Hepatic stellate cell (primary cell): ENCODE results near the gene KRTAP10-2.

Source experiments
- DNase-seq: peaks from one replicate; pipeline ENCODE4 v3.0.0; 2011; ENCODE audit warnings: low spot score

KRTAP10-2 gene

DNA sequence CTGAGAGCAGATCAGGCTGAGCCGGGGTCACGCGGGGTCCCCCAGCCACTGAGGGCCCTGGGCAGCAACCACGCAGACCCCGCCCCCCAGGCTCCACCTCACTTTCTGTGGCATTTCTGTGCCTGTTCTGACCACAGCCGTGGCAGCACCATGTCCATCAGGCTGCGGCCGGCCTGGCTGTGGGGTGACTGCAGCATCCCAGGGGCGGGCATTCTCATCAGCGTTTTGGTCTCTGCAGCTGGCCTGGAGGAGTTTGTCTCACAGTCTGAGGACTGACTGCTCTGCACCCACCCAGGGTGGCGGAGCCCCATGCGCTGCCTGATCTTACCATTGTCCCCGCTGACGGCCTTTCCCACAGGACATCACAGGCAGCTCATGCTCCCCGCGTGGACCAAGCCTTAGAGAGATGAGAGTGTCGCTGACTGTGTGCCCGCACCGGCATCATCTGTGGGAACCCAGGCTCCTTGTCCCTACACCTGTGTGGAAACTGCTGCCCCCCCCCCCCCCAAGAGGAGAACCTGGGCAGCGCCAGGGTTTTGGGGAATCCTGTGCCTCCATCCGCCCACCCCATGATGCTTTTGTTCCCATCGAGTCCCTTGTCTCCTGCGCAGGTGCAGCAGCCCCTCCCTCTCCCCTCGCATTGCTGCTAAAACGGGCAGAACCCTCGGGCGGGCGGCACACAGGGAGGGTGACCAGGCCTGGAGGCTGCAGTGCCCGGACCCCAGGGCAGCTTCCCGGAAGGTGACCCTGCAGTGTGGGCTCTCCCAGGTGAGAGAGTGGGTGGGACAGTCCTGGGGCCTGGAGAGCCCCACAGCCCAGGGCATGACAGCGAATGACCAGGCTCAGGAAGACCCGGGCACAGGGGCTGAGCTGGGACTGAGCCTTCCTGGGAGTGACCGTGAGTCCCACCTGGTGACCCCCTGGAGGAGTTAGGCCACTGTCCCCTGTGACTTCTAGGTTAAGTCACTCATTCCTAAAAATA is 13.1 kb downstream of the KRTAP10-2 start:
- DNase-seq: no peak

DNA sequence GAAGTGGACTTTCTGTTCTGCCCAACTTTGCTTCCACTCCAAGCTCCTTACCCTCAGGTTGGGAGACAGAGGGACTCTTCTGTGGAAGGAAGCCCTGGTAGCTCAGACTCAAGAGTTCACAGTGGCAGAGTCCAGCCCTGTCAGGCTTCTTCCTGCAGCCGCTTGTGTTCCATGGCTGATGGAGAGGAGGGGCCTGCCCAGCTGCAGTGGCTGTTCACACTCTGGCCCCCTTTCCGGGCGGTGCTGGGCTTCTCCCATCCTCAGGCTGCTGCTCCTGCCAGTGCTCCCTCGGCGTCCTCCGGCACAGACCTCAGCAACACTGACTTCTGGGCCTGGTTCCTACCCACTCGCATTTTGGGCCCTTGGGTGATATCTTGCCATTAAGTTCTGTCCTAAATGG is 15.3 kb downstream of the KRTAP10-2 start:
- no peak for DNase-seq

DNA sequence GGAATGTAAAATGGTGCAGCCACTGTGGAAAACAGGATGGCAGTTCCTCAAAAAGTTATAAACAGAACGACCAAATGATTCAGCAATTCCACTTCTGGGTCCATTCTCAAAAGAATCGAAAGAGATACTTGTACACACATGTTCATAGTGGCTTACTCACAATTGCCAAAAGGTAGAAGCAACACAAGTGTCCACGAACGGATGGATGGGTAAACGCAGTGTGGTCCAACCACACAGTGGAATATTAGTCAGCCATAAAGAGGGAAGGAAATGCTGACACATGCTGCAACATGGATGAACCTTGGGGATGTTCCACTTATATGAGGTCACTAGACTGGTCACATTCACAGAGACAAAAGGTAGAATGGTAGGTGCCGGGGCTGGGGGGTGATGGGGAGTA is 16.6 kb downstream of the KRTAP10-2 start:
- no peak for DNase-seq

DNA sequence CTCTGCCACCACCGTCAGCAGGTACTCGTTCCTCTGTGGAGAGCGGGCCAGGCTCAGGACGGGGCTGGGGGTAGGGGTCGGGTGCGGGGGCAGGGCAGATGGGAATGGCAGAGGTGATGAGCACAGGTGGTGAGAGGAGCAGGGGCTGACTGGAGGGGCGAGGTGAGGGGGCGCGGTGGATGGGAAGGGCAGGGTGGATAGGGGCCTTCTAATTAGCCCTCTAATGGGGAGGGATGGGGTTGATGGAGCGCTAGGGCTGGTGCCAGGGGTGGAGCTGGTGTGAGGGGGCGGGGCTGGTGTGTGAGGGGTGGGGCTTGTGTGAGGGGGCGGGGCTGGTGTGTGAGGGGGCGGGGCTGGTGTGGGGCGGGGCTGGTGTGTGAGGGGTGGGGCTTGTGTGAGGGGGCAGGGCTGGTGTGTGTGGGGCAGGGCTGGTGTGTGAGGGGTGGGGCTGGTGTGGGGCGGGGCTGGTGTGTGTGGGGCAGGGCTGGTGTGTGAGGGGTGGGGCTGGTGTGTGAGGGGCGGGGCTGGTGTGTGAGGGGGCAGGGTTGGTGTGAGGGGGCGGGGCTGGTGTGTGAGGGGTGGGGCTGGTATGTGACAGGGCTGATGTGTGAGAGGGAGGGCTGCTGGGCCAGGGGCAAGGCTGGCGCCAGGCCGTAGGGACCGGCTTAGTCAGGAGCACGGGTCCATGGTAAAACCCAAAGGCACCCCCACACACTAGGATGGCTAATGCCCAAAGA is 17.2 kb downstream of the KRTAP10-2 start:
- DNase-seq: no peak

DNA sequence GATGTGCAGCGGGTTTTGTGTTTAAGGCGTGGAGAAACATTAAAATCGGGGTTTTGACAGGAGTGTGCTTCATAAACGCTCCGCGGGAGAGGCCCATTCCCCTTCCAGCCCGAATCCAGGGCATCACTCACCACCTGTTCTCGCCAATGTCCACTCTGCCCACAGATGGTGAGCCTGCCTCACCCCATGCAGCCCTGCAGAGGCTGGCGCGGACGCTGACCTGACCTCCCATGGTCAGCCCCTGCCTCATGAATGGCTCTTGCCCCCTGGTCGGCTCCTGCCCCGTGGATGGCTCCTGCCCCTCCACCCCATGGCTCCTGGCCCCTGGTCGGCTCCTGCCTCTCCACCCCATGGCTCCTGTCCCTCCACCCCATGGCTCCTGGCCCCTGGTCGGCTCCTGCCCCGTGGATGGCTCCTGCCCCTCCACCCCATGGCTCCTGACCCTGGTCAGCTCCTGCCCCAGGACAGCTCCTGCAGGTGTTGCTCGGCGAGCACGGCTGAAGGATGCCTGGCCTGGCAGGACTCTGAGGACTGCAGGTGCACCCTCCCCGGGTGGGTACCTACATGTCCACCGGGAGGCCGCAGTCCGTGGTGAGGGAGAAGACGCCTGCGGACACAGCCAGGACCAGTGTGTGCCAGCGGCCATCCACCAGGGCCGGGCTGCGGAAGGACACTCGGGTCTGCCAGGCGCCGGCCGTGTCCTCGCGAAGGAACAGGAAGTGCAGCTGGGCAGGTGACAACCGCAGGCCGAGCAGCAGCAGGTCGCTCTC is 18.0 kb downstream of the KRTAP10-2 start:
- no peak for DNase-seq

DNA sequence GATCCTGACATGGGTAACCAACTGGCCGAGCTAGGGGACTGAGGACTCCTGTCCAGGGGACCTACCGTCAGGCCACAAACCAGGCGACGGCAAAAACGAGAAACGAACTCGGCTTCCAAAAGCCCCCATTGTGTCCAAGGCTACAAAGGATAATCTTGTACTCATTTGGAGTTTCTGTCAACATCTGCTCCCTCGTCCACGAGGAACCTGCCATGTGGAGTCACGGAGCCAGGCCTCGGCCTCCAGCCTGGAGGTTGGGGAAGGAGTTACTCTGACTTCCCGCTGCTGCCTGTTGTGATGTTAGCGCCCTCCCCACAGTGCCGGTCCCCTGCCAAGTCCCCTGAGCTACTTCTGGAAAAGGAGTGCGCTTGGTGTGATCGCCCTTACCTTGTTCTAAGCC is 18.6 kb downstream of the KRTAP10-2 start:
- no peak for DNase-seq

DNA sequence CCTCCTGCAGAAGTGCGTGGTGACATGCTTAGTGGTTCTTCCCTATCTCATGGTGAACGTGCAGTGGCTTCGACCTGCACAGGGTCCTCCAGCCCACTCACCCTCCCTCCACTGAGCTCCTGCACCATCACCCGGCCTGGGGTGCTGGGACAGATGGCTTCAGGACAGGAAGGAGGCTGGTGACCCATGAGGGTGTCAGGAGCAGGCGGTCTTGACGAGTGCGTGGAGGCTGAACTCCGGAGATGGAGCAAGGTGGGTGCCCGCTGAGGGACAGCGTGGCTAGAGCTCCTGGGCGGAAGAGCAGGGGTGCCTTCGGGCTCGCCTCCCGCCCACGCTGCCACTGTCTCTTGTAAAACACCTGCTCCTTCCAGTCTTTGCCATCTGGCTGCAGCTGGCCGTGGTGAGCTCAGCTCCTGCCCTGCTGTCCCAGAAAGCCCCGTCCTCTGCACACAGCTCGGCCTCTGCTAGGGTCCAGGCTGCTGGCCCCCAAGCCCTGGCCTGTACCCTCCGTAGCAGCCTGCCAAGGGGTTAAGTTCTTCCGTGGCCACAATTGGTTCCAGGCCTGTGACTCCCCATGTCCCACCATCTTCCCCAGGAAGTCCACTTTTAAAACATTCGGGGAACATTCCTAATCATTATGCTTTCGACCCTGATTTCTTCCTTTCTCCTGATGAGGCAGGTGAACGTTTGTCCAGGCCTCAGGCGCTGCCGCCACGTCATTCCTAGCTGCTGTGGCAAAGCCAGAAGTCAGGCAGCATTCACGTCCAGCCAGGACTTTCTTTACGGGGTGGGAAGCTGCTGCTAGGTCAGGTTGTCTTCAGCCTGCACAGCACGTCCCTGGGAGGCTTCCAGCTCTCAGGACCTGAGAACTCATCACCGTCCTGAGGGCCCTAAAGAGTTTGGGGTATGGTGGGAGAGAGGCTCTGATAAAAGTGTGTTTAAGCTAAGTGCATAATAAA is 19.4 kb downstream of the KRTAP10-2 start:
- DNase-seq: no peak

DNA sequence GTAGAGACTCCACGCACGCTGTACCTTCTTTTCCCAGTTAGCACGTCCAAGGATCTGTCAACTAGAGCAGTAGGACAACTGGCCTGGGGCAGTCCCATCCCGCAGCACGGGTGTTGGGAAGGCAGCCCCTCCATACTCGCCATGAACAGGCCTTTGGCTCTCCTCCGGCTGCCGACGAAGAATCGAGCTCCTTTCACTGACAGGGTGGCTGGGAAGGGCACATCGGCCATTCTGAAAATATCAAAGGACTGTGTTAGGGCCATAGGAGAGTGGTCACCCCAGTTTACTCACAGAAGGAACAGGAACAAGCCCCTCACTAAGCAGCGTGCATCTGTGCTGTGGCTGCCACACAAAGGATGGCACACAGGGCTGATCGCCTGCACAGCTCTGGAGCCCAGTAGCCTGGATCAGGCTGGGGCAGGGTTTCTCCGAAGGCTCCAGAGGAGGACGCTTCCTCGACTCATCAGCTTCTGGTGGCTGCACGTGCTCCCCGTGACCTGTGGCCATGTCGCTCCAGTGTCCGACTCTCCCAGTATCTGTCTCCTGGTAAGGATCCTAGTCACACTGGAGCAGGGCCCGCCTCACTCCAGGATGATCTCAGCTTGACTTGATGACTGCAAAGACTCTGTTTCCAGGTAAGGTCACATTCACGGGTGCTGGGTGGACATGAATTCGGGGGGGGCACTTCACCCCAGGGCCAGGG is 20.3 kb downstream of the KRTAP10-2 start:
- DNase-seq: no peak

DNA sequence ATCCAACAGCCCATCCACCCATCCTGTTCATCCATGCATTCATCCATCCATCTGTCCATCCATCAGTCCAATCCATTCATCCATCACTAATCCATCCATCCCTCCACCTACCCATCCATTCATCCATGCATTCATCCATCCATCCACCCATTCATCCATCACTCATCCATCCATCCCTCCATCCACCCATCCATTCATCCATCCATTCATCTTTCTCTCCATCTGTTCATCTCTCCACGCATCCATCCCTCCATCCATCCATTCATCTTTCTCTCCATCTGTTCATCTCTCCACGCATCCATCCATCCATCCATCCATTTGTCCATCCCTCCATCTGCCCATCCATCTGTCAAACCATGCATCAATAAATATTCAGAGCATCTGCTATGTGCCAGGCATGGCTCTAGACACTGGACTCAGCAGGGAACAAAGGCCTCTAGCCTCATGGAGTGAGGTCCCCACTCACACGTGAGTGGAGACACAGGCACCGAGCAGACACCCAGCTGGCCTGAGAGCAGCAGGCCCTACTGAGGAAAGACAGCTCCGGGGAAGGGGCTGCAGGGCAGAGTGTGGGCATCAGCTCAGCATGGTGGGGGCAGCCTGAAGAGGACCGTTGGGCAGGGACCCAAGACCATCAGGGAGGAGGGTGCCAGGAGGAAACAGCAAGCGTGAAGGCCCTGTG is 20.9 kb downstream of the KRTAP10-2 start:
- no peak for DNase-seq

DNA sequence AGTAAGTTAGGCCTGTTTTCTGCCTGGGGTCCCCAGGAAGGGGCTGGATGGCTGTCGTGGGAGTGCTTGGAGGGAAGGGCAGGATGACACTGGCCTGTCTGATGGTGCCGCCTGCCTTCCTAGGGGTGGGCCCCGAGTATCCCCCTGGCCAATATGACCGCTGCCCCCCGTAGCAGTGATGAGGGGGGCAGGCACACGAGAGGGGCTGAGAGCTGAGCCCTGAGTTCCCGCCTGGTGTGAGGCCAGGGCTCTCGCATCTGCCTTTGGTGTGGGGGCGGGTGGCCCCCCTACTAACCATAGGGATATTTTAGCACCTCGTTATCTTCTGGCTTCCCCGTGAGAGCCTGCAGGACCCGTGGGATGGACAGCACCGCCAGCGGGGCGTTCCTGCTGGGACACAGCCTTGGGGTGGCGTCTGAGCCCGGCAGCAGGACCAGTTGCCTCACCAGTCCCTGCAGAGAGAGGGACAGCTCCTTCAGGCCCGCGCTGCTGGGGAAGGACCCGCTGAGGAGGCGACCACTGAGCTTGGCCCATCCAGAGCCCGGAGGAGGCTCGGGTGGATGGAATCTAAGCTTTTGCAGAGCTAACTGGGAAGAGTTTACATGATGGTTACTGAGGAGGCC is 21.7 kb downstream of the KRTAP10-2 start:
- DNase-seq: no peak

DNA sequence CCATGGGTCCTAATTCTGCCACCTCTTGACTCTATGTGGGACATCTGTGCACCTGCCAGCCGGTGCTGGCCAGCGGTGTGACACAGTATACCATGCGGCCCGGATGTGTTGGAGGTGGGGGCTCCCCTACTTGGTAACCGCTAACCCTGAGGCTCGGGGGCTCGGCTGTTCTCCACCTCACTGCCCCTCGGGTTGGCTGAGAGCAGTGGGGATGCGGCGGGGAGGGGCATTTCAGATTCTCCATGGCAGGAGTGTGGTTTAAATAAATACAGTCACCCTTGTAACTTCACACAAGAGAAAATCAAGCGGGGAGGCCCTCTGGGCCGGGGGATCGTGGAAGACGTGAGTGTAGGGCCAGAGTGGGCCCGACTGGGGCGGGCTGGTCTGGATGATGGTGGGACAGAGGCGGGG is 22.3 kb downstream of the KRTAP10-2 start:
- DNase-seq: no peak

DNA sequence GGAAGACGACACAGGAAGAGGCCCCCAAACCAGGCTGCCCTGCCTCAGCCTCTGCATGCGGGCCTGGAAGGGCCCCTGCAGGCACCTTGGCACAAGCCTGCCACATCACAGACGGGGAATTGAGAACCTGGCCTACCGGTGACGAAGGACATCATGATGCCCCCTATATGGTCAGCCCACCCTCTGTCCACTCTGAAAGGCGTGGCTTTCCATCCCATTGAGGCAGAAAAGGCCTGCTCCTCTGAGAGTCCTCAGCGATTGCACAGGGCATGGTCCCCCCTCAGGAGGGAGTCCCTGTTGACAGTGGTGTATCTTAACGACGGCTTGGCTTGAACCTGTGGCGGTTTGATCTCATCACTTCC is 22.7 kb downstream of the KRTAP10-2 start:
- no peak for DNase-seq

DNA sequence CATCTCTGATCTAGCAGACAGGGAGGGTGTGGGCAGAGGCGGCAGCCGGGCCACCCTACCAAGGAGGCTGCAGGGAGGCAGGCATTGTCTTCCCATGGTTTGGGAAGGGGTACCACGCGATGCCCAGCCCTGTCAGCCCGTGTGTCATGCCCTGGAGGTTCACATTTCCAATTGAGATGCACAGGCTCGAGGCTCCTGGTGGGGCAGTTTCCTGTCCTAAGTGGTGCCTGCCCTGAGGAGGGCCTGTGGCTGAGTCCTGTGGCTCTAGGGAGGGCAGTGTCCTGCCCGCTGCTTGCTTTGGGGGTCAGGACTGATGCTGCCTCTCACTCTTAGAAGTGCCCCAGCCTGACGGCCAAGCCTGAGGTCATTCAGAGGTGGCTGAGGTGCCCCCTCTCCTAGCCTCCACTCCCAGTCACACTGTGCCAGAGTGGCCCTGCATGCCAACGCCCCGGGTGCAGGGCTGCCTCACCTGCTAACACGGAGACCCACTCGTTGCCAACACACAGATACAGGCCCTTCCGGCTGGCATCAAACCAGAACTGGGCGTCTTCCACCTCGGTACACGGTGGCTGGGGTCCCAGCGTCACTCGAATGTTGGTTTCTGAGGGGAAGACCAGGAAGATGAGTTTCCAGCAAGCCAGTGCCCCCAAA is 23.2 kb downstream of the KRTAP10-2 start:
- DNase-seq: no peak

DNA sequence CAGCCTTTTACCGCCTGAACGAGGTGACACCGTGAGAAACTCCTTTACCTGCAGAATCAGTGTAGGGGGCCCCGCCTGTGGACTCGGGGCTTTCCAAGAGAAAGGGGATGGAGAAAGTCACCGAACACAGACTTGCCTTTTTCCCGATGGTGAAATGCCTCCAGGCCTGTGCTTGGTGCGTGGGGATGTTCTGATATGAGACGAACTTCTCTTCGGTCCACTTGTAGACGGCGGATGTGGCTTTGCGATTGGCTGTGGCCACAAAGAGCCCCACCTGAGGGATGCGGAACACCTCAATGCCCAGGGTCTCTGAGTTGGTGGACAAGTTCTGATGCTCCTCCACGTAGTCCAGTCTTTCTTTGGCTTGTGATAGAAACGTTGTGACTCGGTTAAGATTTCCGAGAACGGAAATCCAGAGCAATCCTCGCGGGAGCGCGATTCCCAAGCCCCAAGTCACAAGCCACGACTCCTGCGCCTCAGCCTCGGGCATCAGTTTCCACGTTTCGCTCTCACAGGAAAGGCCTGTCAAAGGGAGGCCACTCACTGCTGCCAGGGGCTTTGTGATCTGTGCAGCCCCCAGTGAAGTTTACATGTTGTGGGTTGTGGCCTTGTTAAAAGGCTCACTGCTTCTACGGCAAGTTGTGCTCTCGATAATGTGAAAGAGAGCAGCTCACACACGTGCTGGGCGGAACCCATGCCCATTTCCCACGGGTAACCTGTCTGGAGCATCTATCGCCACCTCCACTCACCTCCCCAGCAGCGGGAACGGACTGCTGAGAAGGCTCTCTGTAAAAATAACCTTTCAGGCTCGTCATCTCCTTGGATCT is 23.9 kb downstream of the KRTAP10-2 start:
- DNase-seq: no peak

DNA sequence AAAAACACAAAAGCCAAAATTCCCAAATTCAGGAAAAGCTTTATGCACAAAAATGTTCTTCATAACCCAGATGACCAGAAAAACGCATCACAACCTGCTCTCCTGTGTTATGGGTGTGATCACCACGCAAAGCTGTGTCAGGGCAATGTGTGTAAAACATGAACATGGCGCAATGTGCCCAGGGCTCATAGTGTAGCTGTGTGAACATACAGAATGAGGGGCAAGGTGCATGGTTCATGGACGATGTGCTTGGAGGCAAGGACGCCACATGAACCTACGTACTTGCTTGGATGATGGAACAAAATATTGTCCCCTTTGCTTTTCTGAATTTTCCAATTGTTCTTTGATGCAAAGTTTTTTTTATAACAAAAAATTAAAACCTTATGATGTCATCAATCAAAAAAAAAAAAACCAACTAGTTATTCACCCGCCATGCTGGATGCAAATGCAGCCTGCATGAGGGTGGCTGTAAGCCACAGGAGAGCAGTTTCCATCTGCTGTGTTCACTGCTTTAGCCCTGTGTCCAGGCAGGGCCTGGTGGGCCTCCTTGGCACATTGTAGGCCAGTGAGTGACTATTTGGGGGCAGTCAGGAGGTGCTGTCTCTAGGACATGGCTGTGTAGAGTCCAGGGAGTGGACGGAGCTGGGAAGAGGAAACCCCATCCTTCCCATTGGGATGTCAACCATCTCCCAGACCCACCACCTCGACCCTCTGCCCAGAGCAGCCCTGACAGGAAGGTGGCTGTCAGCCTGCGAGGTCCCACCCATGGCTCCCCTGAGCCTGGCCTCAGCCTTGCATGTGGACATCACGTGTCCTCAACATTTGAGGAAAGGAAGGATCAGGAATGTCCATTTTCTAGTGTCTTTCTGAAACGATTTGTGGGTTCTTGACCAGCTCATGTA is 25.0 kb downstream of the KRTAP10-2 start:
- no peak for DNase-seq

DNA sequence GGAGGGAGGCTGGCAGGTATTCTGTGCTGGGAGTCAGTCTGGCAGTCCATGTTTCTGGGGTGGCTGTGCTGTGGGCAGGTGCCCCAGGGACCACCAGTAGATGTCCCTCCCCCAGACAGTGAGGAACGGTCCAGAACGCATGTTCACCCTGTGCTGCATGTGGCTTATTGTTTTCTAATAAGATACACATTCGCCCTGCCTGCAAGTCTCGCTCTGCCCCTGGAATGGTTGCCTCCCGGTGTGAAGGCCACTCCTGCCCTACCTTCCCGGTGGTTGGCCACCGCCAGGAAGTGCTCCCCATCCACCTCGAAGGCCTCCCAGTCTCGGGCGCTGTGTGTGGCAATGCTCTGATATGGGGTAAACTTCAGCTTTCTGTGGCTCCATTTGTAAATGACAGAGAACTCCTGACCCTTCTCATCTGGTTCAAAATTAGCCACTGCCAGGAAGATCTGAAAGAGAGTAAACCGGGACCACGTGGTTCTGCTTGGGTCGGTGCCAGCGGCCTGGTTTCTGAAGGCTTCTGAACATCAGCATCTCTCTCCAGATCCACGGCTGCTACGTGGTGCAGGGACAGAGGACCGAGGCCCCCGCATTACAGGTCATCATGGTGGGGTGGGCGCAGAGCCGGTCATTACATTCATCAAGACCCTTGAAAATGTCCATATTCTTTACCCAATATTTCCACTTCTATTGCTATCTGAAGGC is 25.8 kb downstream of the KRTAP10-2 start:
- DNase-seq: no peak
